ENCODE measurements around the gene SLIT3. TPM values are rescaled to one million over a fixed set of nuclear protein-coding genes. Genes with fewer than 3 reads are reported as not detected.

SLIT3 gene
- total and polyA plus RNA-seq, 10 of the 15 experiments (the other 5 are each of a cell fraction or from before 2014, with no cell fraction given), result 0.05 TPM; not detected in 9

DNA sequence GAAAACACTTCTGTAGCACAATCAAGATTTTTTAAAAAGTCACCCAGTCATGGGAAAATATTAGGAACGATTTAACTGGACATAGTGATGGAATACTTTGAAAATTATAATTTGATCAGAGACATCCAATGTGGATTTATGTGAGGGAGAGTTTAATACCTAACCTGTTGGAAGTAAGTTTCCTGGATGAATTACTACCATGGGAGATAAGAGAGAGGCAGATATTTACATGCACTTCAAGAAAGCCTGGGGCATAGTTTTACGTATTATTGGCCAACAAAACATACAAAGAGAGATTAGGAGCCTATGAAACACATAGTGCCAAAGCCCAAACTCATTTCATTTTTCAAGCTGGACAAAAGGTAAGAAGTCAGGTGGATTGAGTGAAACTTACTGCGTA, 336.8 kb downstream of the SLIT3 start:
- DNase-seq (ENCODE audit: low read depth, low spot score) (no peak), FAIRE-seq (no peak), ATAC-seq (no peak)
- Histone ChIP-seq H3K4me3 (no peak overlapping the region), H3K36me3 (ENCODE audit: control insufficient read depth in 2 of 2, insufficient read depth in 2 of 2, low read length in 1 of 2) (no peaks in the 10 kb centered on the region), H3K9me3 (replicated peaks; ENCODE audit: control insufficient read depth, insufficient read depth, low read length) (no peaks in the 10 kb centered on the region), H4K20me1 (ENCODE audit: control insufficient read depth, insufficient read depth) (no peaks in the 10 kb centered on the region), H3K27ac (ENCODE audit: control insufficient read depth, insufficient read depth) (no peak overlapping the region), H3K79me2 (ENCODE audit: control insufficient read depth, insufficient read depth, low read length) (no peaks in the 10 kb centered on the region), H3K27me3 (replicated peaks in 1 of 2; ENCODE audit: control insufficient read depth in 2 of 2, insufficient read depth in 2 of 2, low read length in 1 of 2) (no peaks in the 10 kb centered on the region; a peak in 2 of 4 replicates), H3K9ac (ENCODE audit: control insufficient read depth, insufficient read depth, low read length) (no peak overlapping the region), H2AFZ (ENCODE audit: control insufficient read depth, low read depth, low read length) (no peak overlapping the region), H3K4me2 (ENCODE audit: control insufficient read depth, insufficient read depth) (no peak overlapping the region), H3K4me1 (ENCODE audit: control insufficient read depth, insufficient read depth, low read length) (no peaks in the 10 kb centered on the region)
- in situ Hi-C loops (cut with MboI) (no loop called here), intact Hi-C loops (cut with micrococcal nuclease; ENCODE audit: unreplicated experiment) (no loop called here)
- TF ChIP-seq NFYB (IDR thresholded peaks at IDR 0.05; ENCODE audit: insufficient read depth, low read depth, low read length) (no peak), RAD21 (IDR thresholded peaks at IDR 0.05; ENCODE audit: insufficient read depth, low read depth, low read length) (no peak), HSF1 (IDR thresholded peaks at IDR 0.05; ENCODE audit: low read depth, low read length) (no peak), SIN3A (IDR thresholded peaks at IDR 0.05; ENCODE audit: low read depth, low read length) (no peak), SMAD5 (IDR thresholded peaks at IDR 0.05; ENCODE audit: low read depth) (no peak), TCF12 (IDR thresholded peaks at IDR 0.05; ENCODE audit: low read depth, low read length) (no peak), SMARCA5 (IDR thresholded peaks at IDR 0.05) (no peak), IKZF2 (IDR thresholded peaks at IDR 0.05) (no peak), ZNF207 (IDR thresholded peaks at IDR 0.05; ENCODE audit: borderline replicate concordance) (no peak), ZNF622 (IDR thresholded peaks at IDR 0.05) (no peak), ZNF24 (IDR thresholded peaks at IDR 0.05) (no peak), RBBP5 (conservative IDR thresholded peaks at IDR 0.05) (no peak), HDAC6 (IDR thresholded peaks at IDR 0.05; ENCODE audit: unreplicated experiment) (no peak), BRCA1 (IDR thresholded peaks at IDR 0.05; ENCODE audit: low read depth, low read length) (no peak), POLR2A (IDR thresholded peaks at IDR 0.05; ENCODE audit: low read depth, low read length) (no peak), SREBF2 (IDR thresholded peaks at IDR 0.05; ENCODE audit: low read length) (no peak)
- TF ChIP-seq, protein P1, sequence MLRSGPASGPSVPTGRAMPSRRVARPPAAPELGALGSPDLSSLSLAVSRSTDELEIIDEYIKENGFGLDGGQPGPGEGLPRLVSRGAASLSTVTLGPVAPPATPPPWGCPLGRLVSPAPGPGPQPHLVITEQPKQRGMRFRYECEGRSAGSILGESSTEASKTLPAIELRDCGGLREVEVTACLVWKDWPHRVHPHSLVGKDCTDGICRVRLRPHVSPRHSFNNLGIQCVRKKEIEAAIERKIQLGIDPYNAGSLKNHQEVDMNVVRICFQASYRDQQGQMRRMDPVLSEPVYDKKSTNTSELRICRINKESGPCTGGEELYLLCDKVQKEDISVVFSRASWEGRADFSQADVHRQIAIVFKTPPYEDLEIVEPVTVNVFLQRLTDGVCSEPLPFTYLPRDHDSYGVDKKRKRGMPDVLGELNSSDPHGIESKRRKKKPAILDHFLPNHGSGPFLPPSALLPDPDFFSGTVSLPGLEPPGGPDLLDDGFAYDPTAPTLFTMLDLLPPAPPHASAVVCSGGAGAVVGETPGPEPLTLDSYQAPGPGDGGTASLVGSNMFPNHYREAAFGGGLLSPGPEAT (IDR thresholded peaks at IDR 0.05; ENCODE audit: low read depth), result no peak
- TF ChIP-seq, protein P2, sequence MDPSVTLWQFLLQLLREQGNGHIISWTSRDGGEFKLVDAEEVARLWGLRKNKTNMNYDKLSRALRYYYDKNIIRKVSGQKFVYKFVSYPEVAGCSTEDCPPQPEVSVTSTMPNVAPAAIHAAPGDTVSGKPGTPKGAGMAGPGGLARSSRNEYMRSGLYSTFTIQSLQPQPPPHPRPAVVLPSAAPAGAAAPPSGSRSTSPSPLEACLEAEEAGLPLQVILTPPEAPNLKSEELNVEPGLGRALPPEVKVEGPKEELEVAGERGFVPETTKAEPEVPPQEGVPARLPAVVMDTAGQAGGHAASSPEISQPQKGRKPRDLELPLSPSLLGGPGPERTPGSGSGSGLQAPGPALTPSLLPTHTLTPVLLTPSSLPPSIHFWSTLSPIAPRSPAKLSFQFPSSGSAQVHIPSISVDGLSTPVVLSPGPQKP (IDR thresholded peaks at IDR 0.05; ENCODE audit: low read depth, low read length), result no peak
- SMC1A ChIA-PET (ENCODE audit: uncharacterized antibody, unreplicated experiment), result no interaction called here
- POLR2A ChIA-PET, result no interaction called here
- no TSS peak for BruUV-seq (replicated peaks)
- RAD21 ChIA-PET (ENCODE audit: unreplicated experiment), result no interaction called here
- 15% methylated on average over 3 of the region's 3 CpGs for WGBS (ENCODE audit: insufficient coverage, insufficient replicate concordance, low lambda C conversion rate, missing lambda C conversion rate)
- CTCF ChIA-PET, result no interaction called here
